HepG2 (cell line): ENCODE results near the gene SDC1. TPM values are rescaled to one million over a fixed set of nuclear protein-coding genes. Genes with fewer than 3 reads are reported as not detected.

Experiments
- ATAC-seq: fragments of 200-7000 bp; cut with Tn5 transposase; 3 replicates; pipeline ENCODE4 v1.9.1; 2020; ENCODE audit warnings: mild to moderate bottlenecking, moderate library complexity
- BruUV-seq: library from RNA; stranded (reverse); fragments of 400-500 nt; replicated peaks from 2 replicates; lab custom pipeline; 2021; lab: Mats Ljungman, UMichigan
- CTCF ChIA-PET: fragments of 300-600 bp; formaldehyde crosslinking; extraction: SDS; loops from one replicate; lab custom pipeline; 2021; ENCODE audit warnings: low total read pairs, inconsistent platforms, low intra/inter-chr PET ratio; lab: Yijun Ruan, JAX
- POLR2A ChIA-PET: fragments of 350-600 bp; sonication (Branson Sonifier 250); formaldehyde crosslinking; loops from one replicate; lab custom pipeline; 2020; ENCODE audit warnings: antibody characterized with exemption, inconsistent platforms; lab: Yijun Ruan, JAX
- DNase-seq: peaks from one replicate; pipeline ENCODE4 v3.0.0-alpha.2; 2015; ENCODE audit warnings: low spot score
- FAIRE-seq: peaks from 3 replicates; lab custom pipeline; 2011; peaks lifted over from hg19 to GRCh38; lab: Jason Lieb, UNC
- H2AFZ ChIP-seq: one replicate; pipeline ENCODE4 v1.6.1; 2011; ENCODE audit warnings: low read length, inconsistent platforms
- H3K27ac ChIP-seq: fragments of 300-600 bp; 3 replicates; pipeline ENCODE4 v1.8.0; 2011; ENCODE audit warnings: mixed run types, mild to moderate bottlenecking, mixed read lengths, low read length, inconsistent platforms; ENCODE audit not compliant: insufficient read depth; ENCODE audit errors: extremely low read length
- H3K27me3 ChIP-seq, 2 experiments: fragments of 200-600 bp in 1 of 2; 2 replicates in 1 of 2; 3 replicates in 1 of 2; pipeline versions ENCODE4 v1.6.0 to v1.8.0; 2011; ENCODE audit warnings: low read length in 2 of 2, mild to moderate bottlenecking in 2 of 2, moderate library complexity in 2 of 2, inconsistent platforms in 1 of 2; ENCODE audit not compliant: insufficient read depth in 2 of 2, control insufficient read depth in 1 of 2
- H3K36me3 ChIP-seq, 2 experiments: fragments of 200-600 bp in 1 of 2; replicated peaks in 1 of 2; 2 replicates in 1 of 2; 3 replicates in 1 of 2; pipeline versions ENCODE4 v1.5.1 to v1.8.0; 2011; ENCODE audit warnings: low read length in 2 of 2, inconsistent platforms in 1 of 2; ENCODE audit not compliant: insufficient read depth in 2 of 2, control insufficient read depth in 1 of 2
- H3K4me1 ChIP-seq: 2 replicates; pipeline ENCODE4 v1.5.1; 2012; ENCODE audit warnings: low read length, inconsistent platforms; ENCODE audit not compliant: insufficient read depth
- H3K4me2 ChIP-seq: 2 replicates; pipeline ENCODE4 v1.6.0; 2011; ENCODE audit warnings: low read depth, low read length, inconsistent platforms
- H3K4me3 ChIP-seq, 3 experiments: fragments of 200-600 bp in 1 of 3; sonication (generic), shearing (Covaris generic) in 1 of 3; replicated peaks in 1 of 3; 2 replicates each; pipeline ENCODE4 v1.5.1; 2011 to 2016; ENCODE audit warnings: low read length in 3 of 3, inconsistent platforms in 2 of 3, low read depth in 2 of 3, mild to moderate bottlenecking in 2 of 3, control low read depth in 1 of 3, mixed read lengths in 1 of 3; ENCODE audit not compliant: insufficient read depth in 1 of 3
- H3K79me2 ChIP-seq: one replicate; pipeline ENCODE4 v1.6.1; 2011; ENCODE audit warnings: low read length, inconsistent platforms; ENCODE audit not compliant: insufficient read depth
- H3K9ac ChIP-seq: 2 replicates; pipeline ENCODE4 v1.6.0; 2011; ENCODE audit warnings: mild to moderate bottlenecking, low read depth, low read length, inconsistent platforms; ENCODE audit not compliant: insufficient read depth
- H3K9me3 ChIP-seq: 2 replicates; pipeline ENCODE4 v1.5.1; 2012; ENCODE audit warnings: mild to moderate bottlenecking, low read length
- H4K20me1 ChIP-seq: 2 replicates; pipeline ENCODE4 v1.6.0; 2011; ENCODE audit warnings: inconsistent platforms, mild to moderate bottlenecking, low read length, moderate library complexity; ENCODE audit not compliant: insufficient read depth
- BORCS8-MEF2B ChIP-seq: sonication (generic); formaldehyde crosslinking; IDR thresholded peaks from 2 replicates; pipeline ENCODE4 v1.8.0; 2022; ENCODE audit warnings: mild to moderate bottlenecking, missing genetic modification reagents
- HMG20A ChIP-seq: IDR thresholded peaks from 2 replicates; pipeline ENCODE4 v1.6.1; 2016; ENCODE audit warnings: borderline replicate concordance
- SCMH1 ChIP-seq: sonication (generic); formaldehyde crosslinking; IDR thresholded peaks from 2 replicates; pipeline ENCODE4 v1.9.0; 2021; ENCODE audit warnings: missing genetic modification reagents, mild to moderate bottlenecking, borderline replicate concordance
- TFDP2 ChIP-seq: sonication (generic); formaldehyde crosslinking; IDR thresholded peaks from 2 replicates; pipeline ENCODE4 v1.4.0; 2020; ENCODE audit warnings: missing genetic modification reagents
- THAP11 ChIP-seq: IDR thresholded peaks from 2 replicates; pipeline ENCODE4 v1.6.1; 2016; ENCODE audit warnings: missing biosample characterization, missing genetic modification reagents
- YEATS4 ChIP-seq: sonication (generic); formaldehyde crosslinking; IDR thresholded peaks from 2 replicates; pipeline ENCODE4 v1.4.0; 2020; ENCODE audit warnings: missing genetic modification reagents, borderline replicate concordance
- ZFY ChIP-seq: sonication (generic); formaldehyde crosslinking; IDR thresholded peaks from 2 replicates; pipeline ENCODE4 v1.4.0; 2020; ENCODE audit warnings: missing genetic modification reagents
- ZMYM3 ChIP-seq: sonication (generic); formaldehyde crosslinking; IDR thresholded peaks from 2 replicates; pipeline ENCODE4 v1.5.1; 2020; ENCODE audit warnings: mild to moderate bottlenecking, missing genetic modification reagents
- ZNF33B ChIP-seq: sonication (generic); formaldehyde crosslinking; IDR thresholded peaks from 2 replicates; pipeline ENCODE4 v1.5.1; 2020; ENCODE audit warnings: mild to moderate bottlenecking, missing genetic modification reagents
- WGBS: methylation state at CpG from one replicate; pipeline ENCODE4 v1.1.6; 2017; ENCODE audit warnings: low lambda C conversion rate; 5-methylcytosine and 5-hydroxymethylcytosine counted together
- in situ Hi-C: cut with HindIII; loops from 2 replicates; pipeline ENCODE4 v1.10.0; 2017; ENCODE audit warnings: low pct_unique_long_range_greater_than_20kb; ENCODE audit not compliant: extremely low pct_ligation_motif_present
- intact Hi-C: fragments of 100-400 bp; cut with micrococcal nuclease; formaldehyde crosslinking; loops from one replicate; pipeline ENCODE4 v1.10.0; 2022; ENCODE audit not compliant: unreplicated experiment
- polyA plus RNA-seq, 8 experiments: library from polyadenylated mRNA; depleted of rRNA in 3 of 8; stranded (reverse) in 7 of 8; unstranded in 1 of 8; fragments of >200 nt; fragmentation: Illumina TruSeq in 4 of 8; extraction: Trizol in 4 of 8; gene quantifications; 2 replicates each; pipeline versions ENCODE4 v1.2.1 to v1.2.3, GENCODE V29; 2011 to 2016; ENCODE audit warnings: low read depth in 4 of 8, missing spikeins in 1 of 8, mixed read lengths in 1 of 8; ENCODE audit not compliant: insufficient read depth in 1 of 8
- total RNA-seq, 5 experiments: library from RNA; depleted of rRNA; stranded (reverse); fragments of >200 nt; fragmentation: Illumina TruSeq; extraction: Trizol; gene quantifications; 2 replicates each; pipeline ENCODE4 v1.2.3, GENCODE V29; 2016; ENCODE audit warnings: low read depth in 1 of 5
- TF ChIP-seq, protein P1 (sequence below): sonication (generic); formaldehyde crosslinking; IDR thresholded peaks from 2 replicates; pipeline ENCODE4 v1.4.0; 2020; ENCODE audit warnings: missing genetic modification reagents
- TF ChIP-seq, protein P2 (sequence below): sonication (generic); formaldehyde crosslinking; IDR thresholded peaks from 2 replicates; pipeline ENCODE4 v1.5.1; 2020; ENCODE audit warnings: mild to moderate bottlenecking, missing genetic modification reagents, moderate library complexity
- TF ChIP-seq, protein P3 (sequence below): sonication (generic); formaldehyde crosslinking; conservative IDR thresholded peaks from 2 replicates; pipeline ENCODE4 v1.5.0; 2020; ENCODE audit warnings: missing genetic modification reagents
- TF ChIP-seq, protein P4 (sequence below): sonication (generic); formaldehyde crosslinking; IDR thresholded peaks from 2 replicates; pipeline ENCODE4 v1.5.1; 2020; ENCODE audit warnings: missing genetic modification reagents, mild to moderate bottlenecking, borderline replicate concordance

SDC1 gene
- total and polyA plus RNA-seq, 2 of the 13 experiments (the other 11 are each of a cell fraction or from before 2014, with no cell fraction given), result 108 to 119 TPM

DNA sequence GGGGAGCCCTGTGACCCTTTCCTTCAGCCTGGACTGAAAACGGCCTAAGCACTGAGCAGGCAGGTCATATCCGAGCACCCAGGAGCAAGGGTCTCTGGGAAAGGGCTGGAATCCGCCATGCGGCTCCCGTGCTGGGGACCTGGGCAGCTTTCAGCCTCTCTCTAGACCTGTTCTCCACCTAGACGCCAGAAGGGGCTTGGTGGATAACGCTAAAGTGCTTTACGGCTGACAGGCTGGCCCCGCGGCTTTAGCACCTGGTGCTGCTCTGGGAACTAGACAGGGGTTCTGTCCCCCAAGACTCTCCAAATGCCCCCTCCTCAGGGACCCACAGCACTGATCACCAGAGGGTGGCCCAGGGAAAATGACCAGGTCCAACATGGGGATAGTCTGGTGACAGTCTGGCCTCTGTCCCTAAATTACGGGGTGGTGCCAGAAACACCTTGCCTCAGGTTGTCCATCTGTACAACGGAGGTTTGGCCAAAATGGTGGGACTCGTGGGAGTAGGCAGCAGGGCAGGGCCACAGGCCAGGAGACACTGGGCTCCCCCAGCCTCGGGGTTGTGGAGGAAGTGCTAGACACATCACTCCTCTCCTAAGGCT lies 13.0 kb downstream of the SDC1 start:
- 94% methylated on average over 13 of the region's 14 CpGs for WGBS
- DNase-seq, result no peak
- no peak for FAIRE-seq
- in situ Hi-C loops, result no loop called here
- Histone ChIP-seq H3K79me2 (peaks cover 43% of the 10 kb centered on the region), H3K4me3 (no peak overlapping the region), H3K27me3 (no peaks in the 10 kb centered on the region), H4K20me1 (no peaks in the 10 kb centered on the region), H3K9me3 (no peaks in the 10 kb centered on the region), H3K36me3 (no peaks in the 10 kb centered on the region; a peak in 1 of 5 replicates), H3K4me1 (peaks cover 100% of the 10 kb centered on the region), H3K9ac (no peak overlapping the region), H3K27ac (peak overlapping the region; percentile 83), H2AFZ (no peak overlapping the region), H3K4me2 (no peak overlapping the region)
- POLR2A ChIA-PET, result interaction anchor here (0.7 to 3.3 kb wide), 5 partner anchors 7 to 161 kb away, joined by 3 to 59 read pairs (median 5); partner anchors contain the start of gene SDC1
- no peak for ATAC-seq
- CTCF ChIA-PET, result no interaction called here
- no TSS peak for BruUV-seq
- intact Hi-C loops, result loop anchor here (2.0 kb wide), 2 partner anchors 15 to 21 kb away; no protein-coding TSS in a partner anchor
- TF ChIP-seq SCMH1, result no peak
- TF ChIP-seq, protein P1, sequence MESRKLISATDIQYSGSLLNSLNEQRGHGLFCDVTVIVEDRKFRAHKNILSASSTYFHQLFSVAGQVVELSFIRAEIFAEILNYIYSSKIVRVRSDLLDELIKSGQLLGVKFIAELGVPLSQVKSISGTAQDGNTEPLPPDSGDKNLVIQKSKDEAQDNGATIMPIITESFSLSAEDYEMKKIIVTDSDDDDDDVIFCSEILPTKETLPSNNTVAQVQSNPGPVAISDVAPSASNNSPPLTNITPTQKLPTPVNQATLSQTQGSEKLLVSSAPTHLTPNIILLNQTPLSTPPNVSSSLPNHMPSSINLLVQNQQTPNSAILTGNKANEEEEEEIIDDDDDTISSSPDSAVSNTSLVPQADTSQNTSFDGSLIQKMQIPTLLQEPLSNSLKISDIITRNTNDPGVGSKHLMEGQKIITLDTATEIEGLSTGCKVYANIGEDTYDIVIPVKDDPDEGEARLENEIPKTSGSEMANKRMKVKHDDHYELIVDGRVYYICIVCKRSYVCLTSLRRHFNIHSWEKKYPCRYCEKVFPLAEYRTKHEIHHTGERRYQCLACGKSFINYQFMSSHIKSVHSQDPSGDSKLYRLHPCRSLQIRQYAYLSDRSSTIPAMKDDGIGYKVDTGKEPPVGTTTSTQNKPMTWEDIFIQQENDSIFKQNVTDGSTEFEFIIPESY, result peak; percentile 25; the same call in 1 of the 2 replicates
- TF ChIP-seq ZNF33B, result no peak
- TF ChIP-seq ZMYM3 (CRISPR knock-in tag), result no peak
- TF ChIP-seq TFDP2 (CRISPR knock-in tag), result no peak
- no peak for TF ChIP-seq HMG20A
- no peak for TF ChIP-seq THAP11 (CRISPR knock-in tag)
- TF ChIP-seq, protein P2, sequence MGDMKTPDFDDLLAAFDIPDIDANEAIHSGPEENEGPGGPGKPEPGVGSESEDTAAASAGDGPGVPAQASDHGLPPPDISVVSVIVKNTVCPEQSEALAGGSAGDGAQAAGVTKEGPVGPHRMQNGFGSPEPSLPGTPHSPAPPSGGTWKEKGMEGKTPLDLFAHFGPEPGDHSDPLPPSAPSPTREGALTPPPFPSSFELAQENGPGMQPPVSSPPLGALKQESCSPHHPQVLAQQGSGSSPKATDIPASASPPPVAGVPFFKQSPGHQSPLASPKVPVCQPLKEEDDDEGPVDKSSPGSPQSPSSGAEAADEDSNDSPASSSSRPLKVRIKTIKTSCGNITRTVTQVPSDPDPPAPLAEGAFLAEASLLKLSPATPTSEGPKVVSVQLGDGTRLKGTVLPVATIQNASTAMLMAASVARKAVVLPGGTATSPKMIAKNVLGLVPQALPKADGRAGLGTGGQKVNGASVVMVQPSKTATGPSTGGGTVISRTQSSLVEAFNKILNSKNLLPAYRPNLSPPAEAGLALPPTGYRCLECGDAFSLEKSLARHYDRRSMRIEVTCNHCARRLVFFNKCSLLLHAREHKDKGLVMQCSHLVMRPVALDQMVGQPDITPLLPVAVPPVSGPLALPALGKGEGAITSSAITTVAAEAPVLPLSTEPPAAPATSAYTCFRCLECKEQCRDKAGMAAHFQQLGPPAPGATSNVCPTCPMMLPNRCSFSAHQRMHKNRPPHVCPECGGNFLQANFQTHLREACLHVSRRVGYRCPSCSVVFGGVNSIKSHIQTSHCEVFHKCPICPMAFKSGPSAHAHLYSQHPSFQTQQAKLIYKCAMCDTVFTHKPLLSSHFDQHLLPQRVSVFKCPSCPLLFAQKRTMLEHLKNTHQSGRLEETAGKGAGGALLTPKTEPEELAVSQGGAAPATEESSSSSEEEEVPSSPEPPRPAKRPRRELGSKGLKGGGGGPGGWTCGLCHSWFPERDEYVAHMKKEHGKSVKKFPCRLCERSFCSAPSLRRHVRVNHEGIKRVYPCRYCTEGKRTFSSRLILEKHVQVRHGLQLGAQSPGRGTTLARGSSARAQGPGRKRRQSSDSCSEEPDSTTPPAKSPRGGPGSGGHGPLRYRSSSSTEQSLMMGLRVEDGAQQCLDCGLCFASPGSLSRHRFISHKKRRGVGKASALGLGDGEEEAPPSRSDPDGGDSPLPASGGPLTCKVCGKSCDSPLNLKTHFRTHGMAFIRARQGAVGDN, result peak; percentile 43
- TF ChIP-seq ZFY (CRISPR knock-in tag), result 0 out of 2 replicates have a peak, but pooled peaks have one; percentile 4
- TF ChIP-seq YEATS4 (CRISPR knock-in tag), result no peak
- TF ChIP-seq, protein P3, sequence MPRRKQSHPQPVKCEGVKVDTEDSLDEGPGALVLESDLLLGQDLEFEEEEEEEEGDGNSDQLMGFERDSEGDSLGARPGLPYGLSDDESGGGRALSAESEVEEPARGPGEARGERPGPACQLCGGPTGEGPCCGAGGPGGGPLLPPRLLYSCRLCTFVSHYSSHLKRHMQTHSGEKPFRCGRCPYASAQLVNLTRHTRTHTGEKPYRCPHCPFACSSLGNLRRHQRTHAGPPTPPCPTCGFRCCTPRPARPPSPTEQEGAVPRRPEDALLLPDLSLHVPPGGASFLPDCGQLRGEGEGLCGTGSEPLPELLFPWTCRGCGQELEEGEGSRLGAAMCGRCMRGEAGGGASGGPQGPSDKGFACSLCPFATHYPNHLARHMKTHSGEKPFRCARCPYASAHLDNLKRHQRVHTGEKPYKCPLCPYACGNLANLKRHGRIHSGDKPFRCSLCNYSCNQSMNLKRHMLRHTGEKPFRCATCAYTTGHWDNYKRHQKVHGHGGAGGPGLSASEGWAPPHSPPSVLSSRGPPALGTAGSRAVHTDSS (CRISPR knock-in tag), result no peak
- TF ChIP-seq, protein P4, sequence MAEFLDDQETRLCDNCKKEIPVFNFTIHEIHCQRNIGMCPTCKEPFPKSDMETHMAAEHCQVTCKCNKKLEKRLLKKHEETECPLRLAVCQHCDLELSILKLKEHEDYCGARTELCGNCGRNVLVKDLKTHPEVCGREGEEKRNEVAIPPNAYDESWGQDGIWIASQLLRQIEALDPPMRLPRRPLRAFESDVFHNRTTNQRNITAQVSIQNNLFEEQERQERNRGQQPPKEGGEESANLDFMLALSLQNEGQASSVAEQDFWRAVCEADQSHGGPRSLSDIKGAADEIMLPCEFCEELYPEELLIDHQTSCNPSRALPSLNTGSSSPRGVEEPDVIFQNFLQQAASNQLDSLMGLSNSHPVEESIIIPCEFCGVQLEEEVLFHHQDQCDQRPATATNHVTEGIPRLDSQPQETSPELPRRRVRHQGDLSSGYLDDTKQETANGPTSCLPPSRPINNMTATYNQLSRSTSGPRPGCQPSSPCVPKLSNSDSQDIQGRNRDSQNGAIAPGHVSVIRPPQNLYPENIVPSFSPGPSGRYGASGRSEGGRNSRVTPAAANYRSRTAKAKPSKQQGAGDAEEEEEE (CRISPR knock-in tag), result peak; percentile 39; the same call in 1 of the 2 replicates
- TF ChIP-seq BORCS8-MEF2B (CRISPR knock-in tag), result no peak
